ENCODE results near the gene CPED1.

- TF ChIP-seq, protein P1, sequence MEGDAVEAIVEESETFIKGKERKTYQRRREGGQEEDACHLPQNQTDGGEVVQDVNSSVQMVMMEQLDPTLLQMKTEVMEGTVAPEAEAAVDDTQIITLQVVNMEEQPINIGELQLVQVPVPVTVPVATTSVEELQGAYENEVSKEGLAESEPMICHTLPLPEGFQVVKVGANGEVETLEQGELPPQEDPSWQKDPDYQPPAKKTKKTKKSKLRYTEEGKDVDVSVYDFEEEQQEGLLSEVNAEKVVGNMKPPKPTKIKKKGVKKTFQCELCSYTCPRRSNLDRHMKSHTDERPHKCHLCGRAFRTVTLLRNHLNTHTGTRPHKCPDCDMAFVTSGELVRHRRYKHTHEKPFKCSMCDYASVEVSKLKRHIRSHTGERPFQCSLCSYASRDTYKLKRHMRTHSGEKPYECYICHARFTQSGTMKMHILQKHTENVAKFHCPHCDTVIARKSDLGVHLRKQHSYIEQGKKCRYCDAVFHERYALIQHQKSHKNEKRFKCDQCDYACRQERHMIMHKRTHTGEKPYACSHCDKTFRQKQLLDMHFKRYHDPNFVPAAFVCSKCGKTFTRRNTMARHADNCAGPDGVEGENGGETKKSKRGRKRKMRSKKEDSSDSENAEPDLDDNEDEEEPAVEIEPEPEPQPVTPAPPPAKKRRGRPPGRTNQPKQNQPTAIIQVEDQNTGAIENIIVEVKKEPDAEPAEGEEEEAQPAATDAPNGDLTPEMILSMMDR (conservative IDR thresholded peaks at IDR 0.05; ENCODE audit: low read length), result no peak
- TF ChIP-seq EZH2phosphoT487 (IDR thresholded peaks at IDR 0.05; ENCODE audit: borderline replicate concordance, low read depth, low read length), result no peak
These were observed 199.2 kb downstream of the CPED1 start for GRCh38 chr7:121187676-121188075.

All from OCI-LY7 (cell line).